HG03565 (cell line): ENCODE measurements around the gene ZBTB25.

Experiments used
- ATAC-seq: cut with Tn5 transposase; IDR thresholded peaks from one replicate; pipeline ENCODE4 v1.9.1; 2021; ENCODE audit warnings: mild to moderate bottlenecking, moderate library complexity; ENCODE audit not compliant: unreplicated experiment

ZBTB25 gene

GRCh38 chr14:64444140-64444539, 59.5 kb downstream of the ZBTB25 start:
- no peak for ATAC-seq

- ATAC-seq = no peak
Observed at GRCh38 chr14:64442300-64442988, 61.2 kb downstream of the ZBTB25 start.

GRCh38 chr14:64440494-64440893, 63.1 kb downstream of the ZBTB25 start:
- no peak for ATAC-seq

- ATAC-seq = no peak
Observed at GRCh38 chr14:64439141-64439540, 64.5 kb downstream of the ZBTB25 start.

- no peak for ATAC-seq
Observed at GRCh38 chr14:64438181-64438841, 65.3 kb downstream of the ZBTB25 start.

- ATAC-seq = no peak
Observed at GRCh38 chr14:64434528-64434927, 69.1 kb downstream of the ZBTB25 start.

GRCh38 chr14:64423987-64424386, 79.7 kb downstream of the ZBTB25 start:
- no peak for ATAC-seq

GRCh38 chr14:64422756-64423155, 80.9 kb downstream of the ZBTB25 start:
- ATAC-seq = peak; percentile 64

GRCh38 chr14:64422005-64422404, 81.6 kb downstream of the ZBTB25 start:
- ATAC-seq = no peak

GRCh38 chr14:64421166-64421565, 82.5 kb downstream of the ZBTB25 start:
- no peak for ATAC-seq

GRCh38 chr14:64419003-64419402, 84.6 kb downstream of the ZBTB25 start:
- no peak for ATAC-seq

GRCh38 chr14:64417771-64418125, 85.9 kb downstream of the ZBTB25 start:
- ATAC-seq = no peak

GRCh38 chr14:64417055-64417770, 86.4 kb downstream of the ZBTB25 start:
- no peak for ATAC-seq

GRCh38 chr14:64416348-64416932, 87.2 kb downstream of the ZBTB25 start:
- ATAC-seq = no peak

- ATAC-seq = no peak
Observed at GRCh38 chr14:64412237-64412636, 91.4 kb downstream of the ZBTB25 start.

- ATAC-seq = no peak
Observed at GRCh38 chr14:64411001-64411400, 92.6 kb downstream of the ZBTB25 start.

GRCh38 chr14:64410084-64410774, 93.4 kb downstream of the ZBTB25 start:
- ATAC-seq = no peak

GRCh38 chr14:64409126-64409920, 94.3 kb downstream of the ZBTB25 start:
- ATAC-seq = peak; percentile 48

GRCh38 chr14:64407329-64407728, 96.3 kb downstream of the ZBTB25 start:
- no peak for ATAC-seq

GRCh38 chr14:64405295-64405694, 98.3 kb downstream of the ZBTB25 start:
- ATAC-seq = no peak
